SH-SY5Y (cell line): ENCODE measurements around the gene METTL21A.

Experiments
- GATA2 ChIP-seq: IDR thresholded peaks from 2 replicates; pipeline ENCODE4 v1.6.1; 2011; ENCODE audit warnings: mild to moderate bottlenecking, low read depth, low read length
- GATA3 ChIP-seq: IDR thresholded peaks from 2 replicates; pipeline ENCODE4 v1.6.1; 2011; ENCODE audit warnings: low read depth, mild to moderate bottlenecking, low read length, moderate library complexity

DNA sequence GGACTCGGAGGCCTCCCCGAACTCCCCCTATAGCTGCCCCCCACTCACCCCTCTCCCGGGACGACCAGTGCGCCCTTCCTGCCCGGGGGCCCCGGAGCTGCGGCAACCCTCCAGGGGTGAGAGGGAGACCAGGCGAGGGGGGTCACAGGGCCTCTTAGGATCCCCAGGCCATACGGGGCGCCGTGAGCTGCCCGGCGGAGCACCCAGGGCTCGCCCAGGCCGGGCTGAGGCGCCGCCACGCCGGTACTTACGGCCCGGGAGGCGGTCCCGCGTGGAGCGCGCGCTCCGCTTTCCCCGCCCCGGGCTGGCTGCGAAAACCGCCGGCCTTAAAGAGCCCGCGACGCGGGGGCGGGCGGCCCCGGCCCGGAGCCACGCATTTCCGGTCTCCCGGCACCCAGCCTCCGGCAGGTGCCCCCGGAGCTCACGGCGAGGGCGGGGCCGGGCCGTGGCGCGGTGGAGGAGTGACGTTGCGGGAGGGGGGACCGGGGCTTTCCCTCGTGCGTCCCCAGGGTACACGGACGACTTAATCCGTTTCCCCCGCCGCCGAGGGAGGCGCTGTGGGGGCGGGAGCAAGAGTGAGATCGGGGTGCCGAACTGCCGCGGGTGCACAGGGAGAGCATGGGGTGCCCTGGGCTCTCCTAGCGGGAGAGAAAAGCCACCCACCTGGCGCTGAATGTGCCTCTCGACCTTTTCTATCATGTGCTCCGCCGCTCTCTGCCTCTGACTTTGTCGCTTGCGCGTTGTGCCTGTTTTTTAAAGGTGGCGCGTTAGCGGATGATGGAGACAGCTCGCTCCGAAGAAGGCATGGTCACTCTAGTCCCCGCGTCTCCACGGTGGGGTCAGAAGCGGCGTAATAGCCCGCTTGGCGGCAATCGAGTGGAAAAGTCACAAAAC lies at the start of gene METTL21A:
- TF ChIP-seq GATA3 (no peak), GATA2 (no peak)
